ENCODE data around the gene PNMT. TPM values are rescaled to one million over a fixed set of nuclear protein-coding genes. Genes with fewer than 3 reads are reported as not detected.

The PNMT gene
- total and polyA plus RNA-seq, 2 experiments from 2014 or later, result 51.9 to 204 TPM

DNA sequence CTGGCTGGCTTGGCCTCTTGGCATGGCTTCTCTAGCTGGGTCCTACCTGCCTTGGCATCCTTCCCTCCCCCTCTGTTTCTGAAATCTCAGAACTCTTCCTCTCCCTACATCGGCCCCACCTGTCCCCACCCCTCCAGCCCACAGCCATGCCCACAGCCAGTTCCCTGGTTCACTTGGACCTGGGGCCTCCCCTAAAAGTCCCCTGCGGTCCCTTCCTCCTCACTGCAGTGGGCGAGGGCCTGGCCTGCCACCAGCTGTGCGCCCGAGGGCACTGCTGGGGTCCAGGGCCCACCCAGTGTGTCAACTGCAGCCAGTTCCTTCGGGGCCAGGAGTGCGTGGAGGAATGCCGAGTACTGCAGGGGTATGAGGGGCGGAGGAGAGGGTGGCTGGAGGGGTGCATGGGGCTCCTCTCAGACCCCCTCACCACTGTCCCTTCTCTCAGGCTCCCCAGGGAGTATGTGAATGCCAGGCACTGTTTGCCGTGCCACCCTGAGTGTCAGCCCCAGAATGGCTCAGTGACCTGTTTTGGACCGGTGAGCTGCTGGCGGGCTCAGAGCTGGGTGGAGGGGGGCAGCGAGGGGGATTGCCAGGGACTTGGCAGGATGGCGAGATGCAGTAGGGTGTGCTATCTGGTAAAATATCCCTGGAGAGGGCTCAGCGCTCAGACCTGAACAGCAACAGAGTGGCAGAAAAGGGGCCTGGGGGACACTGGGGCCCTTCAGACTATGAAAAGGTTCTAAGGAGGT, 48.0 kb downstream of the PNMT start:
- H3K4me2 ChIP-seq, result no peak overlapping the region
- no peak for TF ChIP-seq EZH2phosphoT487 (IDR thresholded peaks at IDR 0.05; ENCODE audit: low read depth, severe bottlenecking, unreplicated experiment)
- H3K4me3 ChIP-seq, result no peak overlapping the region
- H3K9me3 ChIP-seq (ENCODE audit: low read depth), result no peaks in the 10 kb centered on the region
- H3K27me3 ChIP-seq, result no peaks in the 10 kb centered on the region
- no peaks in the 10 kb centered on the region for H3K9me2 ChIP-seq (replicated peaks; ENCODE audit: insufficient read depth)
- no peaks in the 10 kb centered on the region for H3K4me1 ChIP-seq (ENCODE audit: insufficient read depth)
- no peaks in the 10 kb centered on the region for H3K79me2 ChIP-seq
- H2AFZ ChIP-seq, result no peak overlapping the region
- no peaks in the 10 kb centered on the region for H4K20me1 ChIP-seq (ENCODE audit: insufficient read depth, poor library complexity, severe bottlenecking)
- WGBS (ENCODE audit: low lambda C conversion rate, missing lambda C conversion rate), result 96% methylated on average over 15 of the region's 15 CpGs
- no peak for DNase-seq (ENCODE audit: low spot score)
- H3K27ac ChIP-seq, result no peak overlapping the region
- H3K36me3 ChIP-seq (replicated peaks; ENCODE audit: insufficient read depth, low read depth), result no peaks in the 10 kb centered on the region

DNA sequence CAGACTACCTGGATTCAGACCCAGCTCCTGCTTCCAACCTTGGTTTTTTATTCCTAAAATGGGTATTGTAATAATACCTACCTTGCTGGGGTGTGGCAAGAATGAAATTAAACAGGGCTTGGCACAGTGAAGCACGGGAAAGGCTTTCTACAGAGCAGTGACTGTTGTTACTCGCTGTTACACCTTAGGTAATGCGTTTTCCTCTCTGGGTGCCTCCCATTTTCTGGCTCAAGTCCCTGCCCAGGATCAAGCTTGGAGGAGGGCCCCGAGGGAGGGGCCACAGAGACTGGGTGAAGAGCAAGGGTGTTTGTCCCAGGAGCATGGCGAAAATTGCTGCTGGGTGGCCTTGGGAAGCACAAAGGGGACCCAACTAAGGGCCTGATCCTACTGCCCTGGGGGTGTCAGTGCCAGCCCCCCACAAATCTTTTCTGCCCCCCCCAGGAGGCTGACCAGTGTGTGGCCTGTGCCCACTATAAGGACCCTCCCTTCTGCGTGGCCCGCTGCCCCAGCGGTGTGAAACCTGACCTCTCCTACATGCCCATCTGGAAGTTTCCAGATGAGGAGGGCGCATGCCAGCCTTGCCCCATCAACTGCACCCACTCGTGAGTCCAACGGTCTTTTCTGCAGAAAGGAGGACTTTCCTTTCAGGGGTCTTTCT, 48.8 kb downstream of the PNMT start:
- 92% methylated on average over 11 of the region's 11 CpGs for WGBS (ENCODE audit: low lambda C conversion rate, missing lambda C conversion rate)
- Histone ChIP-seq H3K4me2 (no peak overlapping the region), H3K4me3 (no peak overlapping the region), H3K27ac (no peak overlapping the region), H3K36me3 (replicated peaks; ENCODE audit: insufficient read depth, low read depth) (no peaks in the 10 kb centered on the region), H4K20me1 (ENCODE audit: insufficient read depth, poor library complexity, severe bottlenecking) (no peaks in the 10 kb centered on the region), H2AFZ (no peak overlapping the region), H3K4me1 (ENCODE audit: insufficient read depth) (no peaks in the 10 kb centered on the region), H3K9me3 (ENCODE audit: low read depth) (no peaks in the 10 kb centered on the region), H3K9me2 (replicated peaks; ENCODE audit: insufficient read depth) (no peaks in the 10 kb centered on the region), H3K27me3 (no peaks in the 10 kb centered on the region), H3K79me2 (no peaks in the 10 kb centered on the region)
- TF ChIP-seq EZH2phosphoT487 (IDR thresholded peaks at IDR 0.05; ENCODE audit: low read depth, severe bottlenecking, unreplicated experiment), result no peak
- TF ChIP-seq, protein P1, sequence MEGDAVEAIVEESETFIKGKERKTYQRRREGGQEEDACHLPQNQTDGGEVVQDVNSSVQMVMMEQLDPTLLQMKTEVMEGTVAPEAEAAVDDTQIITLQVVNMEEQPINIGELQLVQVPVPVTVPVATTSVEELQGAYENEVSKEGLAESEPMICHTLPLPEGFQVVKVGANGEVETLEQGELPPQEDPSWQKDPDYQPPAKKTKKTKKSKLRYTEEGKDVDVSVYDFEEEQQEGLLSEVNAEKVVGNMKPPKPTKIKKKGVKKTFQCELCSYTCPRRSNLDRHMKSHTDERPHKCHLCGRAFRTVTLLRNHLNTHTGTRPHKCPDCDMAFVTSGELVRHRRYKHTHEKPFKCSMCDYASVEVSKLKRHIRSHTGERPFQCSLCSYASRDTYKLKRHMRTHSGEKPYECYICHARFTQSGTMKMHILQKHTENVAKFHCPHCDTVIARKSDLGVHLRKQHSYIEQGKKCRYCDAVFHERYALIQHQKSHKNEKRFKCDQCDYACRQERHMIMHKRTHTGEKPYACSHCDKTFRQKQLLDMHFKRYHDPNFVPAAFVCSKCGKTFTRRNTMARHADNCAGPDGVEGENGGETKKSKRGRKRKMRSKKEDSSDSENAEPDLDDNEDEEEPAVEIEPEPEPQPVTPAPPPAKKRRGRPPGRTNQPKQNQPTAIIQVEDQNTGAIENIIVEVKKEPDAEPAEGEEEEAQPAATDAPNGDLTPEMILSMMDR (IDR thresholded peaks at IDR 0.05; ENCODE audit: poor library complexity), result no peak
- TF ChIP-seq EZH2 (IDR thresholded peaks at IDR 0.05; ENCODE audit: borderline replicate concordance), result no peak
- DNase-seq (ENCODE audit: low spot score), result no peak

DNA sequence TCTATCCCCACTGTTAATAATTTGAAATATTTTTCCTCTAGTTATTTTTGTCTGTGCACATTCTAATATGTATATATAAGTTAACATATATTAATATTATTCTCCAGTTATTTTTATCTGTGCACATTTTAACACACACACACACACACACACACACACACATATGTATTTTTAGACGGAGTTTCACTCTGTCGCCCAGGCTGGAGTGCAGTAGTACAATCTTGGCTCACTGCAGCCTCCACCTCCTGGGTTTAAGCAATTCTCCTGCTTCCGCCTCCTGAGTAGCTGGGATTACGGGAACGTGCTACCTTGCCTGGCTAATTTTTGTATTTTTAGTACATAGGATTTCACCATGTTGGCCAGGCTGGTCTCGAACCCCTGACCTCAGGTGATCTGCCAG, 49.4 kb downstream of the PNMT start:
- 97% methylated on average over 6 of the region's 6 CpGs for WGBS (ENCODE audit: low lambda C conversion rate, missing lambda C conversion rate)
- no peaks in the 10 kb centered on the region for H3K9me2 ChIP-seq (replicated peaks; ENCODE audit: insufficient read depth)
- H3K36me3 ChIP-seq (replicated peaks; ENCODE audit: insufficient read depth, low read depth), result no peaks in the 10 kb centered on the region

More for the DNA sequence above, 49.4 kb downstream of the PNMT start:
- TF ChIP-seq EZH2 (IDR thresholded peaks at IDR 0.05; ENCODE audit: borderline replicate concordance) (no peak), EZH2phosphoT487 (IDR thresholded peaks at IDR 0.05; ENCODE audit: low read depth, severe bottlenecking, unreplicated experiment) (no peak)
- TF ChIP-seq, protein P1 (IDR thresholded peaks at IDR 0.05; ENCODE audit: poor library complexity), result no peak
- Histone ChIP-seq H3K27ac (no peak overlapping the region), H3K4me3 (no peak overlapping the region), H3K4me2 (no peak overlapping the region), H3K79me2 (no peaks in the 10 kb centered on the region), H2AFZ (no peak overlapping the region), H3K9me3 (ENCODE audit: low read depth) (no peaks in the 10 kb centered on the region), H3K27me3 (no peaks in the 10 kb centered on the region), H4K20me1 (ENCODE audit: insufficient read depth, poor library complexity, severe bottlenecking) (no peaks in the 10 kb centered on the region), H3K4me1 (ENCODE audit: insufficient read depth) (no peaks in the 10 kb centered on the region)
- no peak for DNase-seq (ENCODE audit: low spot score)

Measured in hepatocyte (in vitro differentiated cells).